CD4-positive, alpha-beta T cell treated with Interleukin-10 for 1 hour (primary cell): ENCODE results near the gene USP54.
"Not testable (repeated sequence)": the region's sequence is repeated elsewhere in the genome, so short reads cannot be mapped to it uniquely, and the experiment has no call there.

Source experiments
- DNase-seq: peaks from one replicate; pipeline ENCODE4 v3.0.0-alpha.2; 2020

Gene USP54

GRCh38 chr10:73589563-73590126, 1.5 kb downstream of the USP54 start:
- DNase-seq: no peak

DNA sequence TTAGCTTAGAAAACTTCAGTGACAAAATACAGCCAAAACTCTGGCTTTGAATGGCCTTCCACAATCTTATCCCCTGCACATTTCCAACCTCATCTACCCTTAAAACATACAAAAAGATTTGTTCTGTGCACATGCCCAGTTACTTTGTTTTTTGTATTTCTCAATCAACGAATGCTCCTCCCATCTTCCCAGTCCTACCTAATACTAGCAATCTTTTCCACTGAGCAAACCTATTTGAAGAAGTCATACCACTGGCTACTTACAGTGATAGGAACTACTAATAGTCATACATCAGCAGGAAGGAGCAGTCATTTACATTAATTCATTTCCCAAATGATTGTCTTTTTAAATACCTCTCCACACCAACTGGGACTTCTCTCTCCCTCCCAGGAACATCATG, 2.5 kb downstream of the USP54 start:
- DNase-seq: no peak

DNA sequence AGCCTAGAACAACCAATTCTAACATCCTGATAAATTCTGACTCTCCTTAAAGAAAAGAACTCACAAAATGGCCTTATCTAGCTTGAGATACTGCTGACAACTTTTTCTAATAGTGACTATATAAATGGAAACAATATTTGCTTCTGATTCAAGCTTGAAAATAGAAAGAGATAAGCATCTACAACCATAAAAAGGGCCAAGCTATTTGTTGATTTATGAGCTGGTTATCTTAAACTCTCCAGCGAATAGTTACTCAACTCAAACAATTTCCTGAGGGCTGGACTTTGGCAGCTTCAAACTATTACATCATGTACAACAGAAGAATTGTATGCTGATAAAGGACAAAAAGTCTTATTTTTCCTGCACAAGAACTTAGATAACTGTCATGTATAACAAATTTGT, 4.6 kb downstream of the USP54 start:
- no peak for DNase-seq

- no peak for DNase-seq
These were observed 5.8 kb downstream of the USP54 start for GRCh38 chr10:73585327-73585726.

DNA sequence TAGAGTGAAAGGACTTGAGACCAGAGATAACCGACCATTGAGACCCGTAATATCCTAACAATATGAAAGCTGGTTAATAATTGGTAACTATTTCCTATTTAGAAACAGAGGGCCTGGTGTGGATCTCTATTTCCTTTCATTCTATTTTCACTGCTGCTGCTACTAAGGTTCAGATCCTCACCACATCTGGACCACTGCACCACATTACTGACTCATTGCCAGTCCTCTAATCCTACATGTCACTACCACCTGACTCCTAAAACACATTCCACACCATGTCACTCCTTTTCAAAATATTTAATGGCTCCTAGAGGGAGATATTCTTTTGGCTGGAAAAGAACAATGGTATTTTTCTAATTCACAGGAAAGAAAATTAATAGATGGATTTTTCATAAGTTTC, 6.4 kb downstream of the USP54 start:
- DNase-seq: no peak

GRCh38 chr10:73581918-73582317, 9.2 kb downstream of the USP54 start:
- no peak for DNase-seq

DNA sequence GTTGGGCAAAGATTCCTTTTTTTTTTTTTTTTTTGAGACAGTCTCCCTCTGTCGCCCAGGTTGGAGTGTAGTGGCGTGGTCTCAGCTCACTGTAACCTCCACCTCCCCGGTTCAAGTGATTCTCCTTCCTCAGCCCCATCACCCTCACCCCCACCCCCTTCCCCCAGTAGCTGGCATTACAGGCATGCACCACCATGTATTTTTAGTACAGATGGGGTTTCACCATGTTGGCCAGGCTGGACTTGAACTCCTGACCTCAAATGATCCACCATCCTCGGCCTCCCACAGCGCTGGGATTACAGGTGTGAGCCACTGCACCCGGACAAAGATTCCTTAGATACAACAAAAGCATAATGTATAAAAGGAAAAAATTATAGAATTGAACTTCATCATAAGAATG, 12.2 kb downstream of the USP54 start:
- not testable (repeated sequence) for DNase-seq

DNA sequence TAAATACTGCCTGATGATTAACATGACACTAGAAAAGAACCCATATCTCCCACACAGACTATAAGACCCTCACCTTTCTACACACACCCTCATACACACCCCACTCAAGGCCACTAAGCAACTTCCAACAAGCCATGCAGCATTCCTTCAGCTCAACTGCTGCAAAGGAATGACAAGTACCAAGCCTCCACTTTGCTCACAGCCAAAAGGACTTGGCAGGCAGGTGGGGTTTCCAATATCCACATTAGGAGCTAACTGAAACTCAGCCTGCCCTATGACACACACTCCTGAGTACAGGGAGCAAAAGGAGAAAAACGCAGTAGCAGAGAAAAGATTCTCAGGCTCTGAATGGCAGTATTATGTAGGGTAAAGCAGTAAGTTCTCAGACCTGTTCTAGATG, 13.4 kb downstream of the USP54 start:
- DNase-seq: no peak

DNA sequence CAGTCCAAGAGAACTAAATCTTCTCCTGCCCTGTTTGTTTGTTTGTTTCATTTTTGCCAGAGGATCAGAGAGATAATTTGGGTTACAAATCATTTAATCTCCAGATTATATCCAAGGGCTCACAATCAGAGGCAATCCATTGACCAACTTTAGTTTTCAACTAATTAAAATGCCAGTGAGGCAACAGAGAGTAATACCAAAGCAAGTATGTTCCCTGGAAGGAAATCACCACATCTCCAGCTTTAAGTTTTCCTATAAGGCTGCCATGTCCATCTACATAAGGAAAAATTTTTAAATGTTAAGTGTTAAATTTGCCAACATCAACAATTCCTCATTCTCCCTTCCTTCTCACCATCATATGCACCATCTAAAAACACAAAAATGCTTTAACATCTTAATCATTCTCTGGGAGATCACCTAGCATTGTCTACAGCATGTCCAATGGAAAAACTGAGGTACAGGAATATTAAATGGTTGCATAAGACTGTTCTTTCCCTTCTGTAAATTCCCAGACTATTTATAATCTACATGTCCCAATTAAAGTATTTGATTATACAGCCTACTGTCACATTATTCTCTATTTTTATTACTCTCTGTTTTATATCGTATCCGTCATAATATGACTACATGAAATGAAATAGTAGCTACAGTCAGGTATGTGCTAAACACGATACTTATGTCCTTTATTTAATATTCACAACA, 14.1 kb downstream of the USP54 start:
- no peak for DNase-seq

DNA sequence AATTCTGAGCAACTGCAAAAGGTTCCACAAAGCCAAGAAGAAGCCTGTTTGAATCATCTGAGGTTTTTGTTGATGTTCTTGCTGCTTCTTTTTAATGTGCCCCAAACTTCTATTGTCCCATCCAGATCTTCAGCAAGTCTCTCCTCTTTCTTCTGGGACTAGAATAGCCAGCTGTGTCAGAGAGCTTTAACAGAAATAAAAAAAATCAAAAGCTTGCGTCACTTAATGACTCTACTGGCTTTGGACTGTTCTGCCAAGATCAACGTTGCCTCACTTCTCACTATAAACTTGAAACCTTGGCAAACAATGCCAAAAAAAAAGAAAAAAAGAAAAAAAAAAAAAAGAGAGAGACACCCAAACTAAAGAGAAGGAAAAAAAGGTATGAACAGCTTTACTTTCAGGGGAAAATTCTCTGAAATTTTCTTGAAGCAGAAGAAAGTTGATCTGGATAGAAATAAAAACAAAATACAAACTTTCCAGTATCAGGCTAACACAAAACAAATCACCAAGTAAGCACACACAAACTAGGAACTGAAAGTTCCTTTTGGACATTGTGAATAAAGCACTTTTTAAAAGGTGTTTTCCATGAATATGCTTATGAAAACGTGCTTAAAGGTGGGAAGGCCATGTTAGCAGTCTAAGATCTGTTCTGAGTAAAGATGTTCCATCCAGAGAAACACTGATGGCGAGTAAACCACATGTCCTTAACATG, 14.8 kb downstream of the USP54 start:
- no peak for DNase-seq

DNA sequence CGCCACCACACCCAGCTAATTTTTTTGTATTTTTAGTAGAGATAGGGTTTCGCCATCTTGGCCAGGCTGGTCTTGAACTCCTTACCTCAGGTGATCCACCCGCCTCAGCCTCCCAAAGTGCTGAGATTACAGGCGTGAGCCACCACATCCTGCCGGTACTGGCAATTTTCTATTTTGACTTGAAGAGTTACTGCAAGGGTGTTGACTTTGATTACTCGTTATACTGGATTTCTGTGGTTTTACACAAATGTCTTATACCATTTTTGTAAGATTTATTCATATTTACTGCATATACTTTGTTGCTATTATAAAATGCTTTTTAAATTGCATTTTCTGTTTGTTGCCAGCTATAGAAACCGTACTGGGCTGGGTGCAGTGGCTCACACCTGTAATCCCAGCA, 24.1 kb downstream of the USP54 start:
- not testable (repeated sequence) for DNase-seq

- no peak for DNase-seq
These were observed 29.9 kb downstream of the USP54 start for GRCh38 chr10:73561192-73561591.

- no peak for DNase-seq
These were observed 31.6 kb downstream of the USP54 start for GRCh38 chr10:73559590-73559989.

DNA sequence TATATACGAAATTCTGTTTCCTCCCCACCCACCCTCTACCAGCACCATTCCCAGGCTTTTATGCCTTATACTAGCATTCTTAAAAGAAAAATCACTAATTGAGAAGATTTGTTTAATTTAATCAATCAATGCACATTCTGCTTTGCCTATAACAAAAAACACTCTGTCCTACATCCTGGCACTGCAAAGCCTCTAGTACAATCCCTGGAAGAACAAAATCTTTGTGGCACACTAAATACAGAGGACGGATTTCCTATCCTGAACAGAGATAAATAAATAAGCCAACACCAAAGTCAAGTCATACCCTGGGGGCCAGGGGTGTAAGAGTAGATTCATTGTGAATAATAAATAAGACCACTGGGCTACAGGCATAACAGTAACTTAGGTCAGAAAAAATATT, 34.3 kb downstream of the USP54 start:
- DNase-seq: no peak

DNA sequence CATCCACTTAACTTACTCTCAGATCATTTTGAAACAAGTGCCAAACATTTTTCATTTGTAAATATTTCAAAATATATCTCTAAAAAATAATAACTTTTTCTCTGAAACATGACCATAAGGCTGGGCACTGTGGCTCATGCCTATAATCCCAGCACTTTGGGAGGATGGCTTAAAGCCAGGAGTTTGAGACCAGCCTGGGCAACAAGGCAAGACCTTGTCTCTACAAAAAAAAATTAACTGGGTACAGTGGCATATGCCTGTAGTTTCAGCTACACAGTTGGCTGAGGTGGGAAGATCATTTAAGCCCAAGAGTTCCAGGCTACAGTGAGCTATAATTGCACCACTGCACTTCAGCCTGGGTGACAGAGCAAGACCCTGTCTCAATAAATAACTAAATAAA, 36.4 kb downstream of the USP54 start:
- DNase-seq: no peak

- no peak for DNase-seq
These were observed 37.4 kb downstream of the USP54 start for GRCh38 chr10:73553761-73554160.

DNA sequence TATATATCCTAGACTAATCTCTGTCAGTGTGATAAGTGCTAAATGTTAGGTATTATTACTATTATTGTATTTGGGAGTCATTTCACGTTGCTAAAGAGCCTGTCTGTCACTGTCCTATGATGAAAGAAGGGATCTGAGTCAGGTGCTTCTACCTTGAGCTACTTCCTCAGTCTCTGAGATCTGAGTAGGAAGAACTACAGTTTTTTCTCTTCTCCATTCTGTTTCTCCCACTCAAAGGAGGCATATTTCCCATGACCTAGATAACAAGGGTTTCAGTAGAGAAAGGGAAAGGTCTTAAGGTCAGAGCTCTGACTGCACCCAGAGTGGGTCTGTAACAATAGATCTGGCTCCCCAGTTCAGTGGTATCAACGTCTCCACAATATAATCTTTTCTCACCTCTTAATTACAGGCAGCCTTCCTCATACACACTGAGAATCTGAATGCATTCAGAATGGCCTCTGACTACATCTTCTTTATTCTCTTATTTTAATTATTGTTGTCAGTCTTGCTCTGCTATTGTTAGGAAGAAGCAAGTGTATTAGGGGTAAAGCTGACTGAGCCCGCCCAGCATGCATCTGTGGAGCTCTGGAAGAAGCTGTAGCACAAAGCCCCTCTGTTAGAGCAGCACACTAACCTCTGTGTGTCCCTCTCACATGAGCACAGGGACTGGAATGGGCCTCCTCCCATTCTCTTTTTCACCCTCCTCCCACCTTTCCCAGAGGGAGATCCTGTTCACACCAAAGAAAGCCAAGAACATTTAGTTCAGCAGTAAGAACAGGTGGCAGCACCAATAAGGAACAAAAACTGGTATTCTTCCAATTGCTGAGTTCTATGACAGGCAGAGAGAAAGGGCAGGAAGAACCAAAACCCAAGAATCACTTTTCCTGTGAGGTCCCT, 38.1 kb downstream of the USP54 start:
- no peak for DNase-seq

- DNase-seq: no peak
These were observed 39.6 kb downstream of the USP54 start for GRCh38 chr10:73551515-73551914.

GRCh38 chr10:73545357-73545756, 45.8 kb downstream of the USP54 start:
- DNase-seq: no peak

GRCh38 chr10:73537709-73538108, 53.4 kb downstream of the USP54 start:
- no peak for DNase-seq

GRCh38 chr10:73537288-73537687, 53.9 kb downstream of the USP54 start:
- DNase-seq: peak; percentile 15

- no peak for DNase-seq
These were observed 56.3 kb downstream of the USP54 start for GRCh38 chr10:73534857-73535256.

GRCh38 chr10:73529089-73529832, 61.9 kb downstream of the USP54 start:
- peak; percentile 82 for DNase-seq
